H54 (cell line): Measurements from ENCODE around the gene SERPINA6.
"Not testable (repeated sequence)": the region's sequence is repeated elsewhere in the genome, so short reads cannot be mapped to it uniquely, and the experiment has no call there.

Experiments
- DNase-seq: peaks from one replicate; pipeline ENCODE4 v3.0.0; 2011; ENCODE audit warnings: low spot score, mixed read lengths; ENCODE audit not compliant: insufficient read length
- FAIRE-seq: peaks from 3 replicates; lab custom pipeline; 2011; peaks lifted over from hg19 to GRCh38; lab: Jason Lieb, UNC
- POLR2A ChIP-seq: IDR thresholded peaks from 2 replicates; pipeline ENCODE4 v1.6.1; 2011; ENCODE audit warnings: low read depth, mild to moderate bottlenecking, low read length

SERPINA6 gene, protein sequence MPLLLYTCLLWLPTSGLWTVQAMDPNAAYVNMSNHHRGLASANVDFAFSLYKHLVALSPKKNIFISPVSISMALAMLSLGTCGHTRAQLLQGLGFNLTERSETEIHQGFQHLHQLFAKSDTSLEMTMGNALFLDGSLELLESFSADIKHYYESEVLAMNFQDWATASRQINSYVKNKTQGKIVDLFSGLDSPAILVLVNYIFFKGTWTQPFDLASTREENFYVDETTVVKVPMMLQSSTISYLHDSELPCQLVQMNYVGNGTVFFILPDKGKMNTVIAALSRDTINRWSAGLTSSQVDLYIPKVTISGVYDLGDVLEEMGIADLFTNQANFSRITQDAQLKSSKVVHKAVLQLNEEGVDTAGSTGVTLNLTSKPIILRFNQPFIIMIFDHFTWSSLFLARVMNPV

GRCh38 chr14:94322648-94323570 is at the start of gene SERPINA6:
TSS of gene SERPINA6 (minus strand) at chr14:94323336. CDS start at chr14:94314648, 8,688 bp downstream.
- no peak for TF ChIP-seq POLR2A
- DNase-seq (no peak), FAIRE-seq (no peak)

- FAIRE-seq (no peak), DNase-seq (no peak)
- no peak for TF ChIP-seq POLR2A
These were observed 49.0 kb upstream of the SERPINA6 start for GRCh38 chr14:94372021-94372605.

DNA sequence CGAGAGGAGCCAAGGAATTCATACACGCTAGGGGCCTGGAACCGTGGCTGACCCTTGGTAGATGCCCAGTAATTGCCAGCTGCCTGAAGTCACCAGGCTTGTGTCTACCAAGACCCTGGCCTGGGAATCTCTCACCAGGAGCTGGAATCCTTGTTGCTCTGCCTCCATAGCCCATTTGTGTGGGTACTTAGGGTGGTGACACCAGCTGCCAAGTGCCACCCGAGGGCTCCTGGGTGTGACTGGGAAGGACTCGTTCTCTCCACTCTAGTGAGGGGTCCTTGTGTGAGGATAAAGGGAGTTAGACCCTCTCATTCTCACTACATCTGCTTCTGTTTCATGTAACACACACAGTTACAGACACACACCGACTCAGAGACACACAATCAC is 47.4 kb upstream of the SERPINA6 start:
- FAIRE-seq (no peak), DNase-seq (no peak)
- TF ChIP-seq POLR2A, result no peak

GRCh38 chr14:94369766-94370523 is 46.8 kb upstream of the SERPINA6 start:
- not testable (repeated sequence) for FAIRE-seq

GRCh38 chr14:94368956-94369355 is 45.8 kb upstream of the SERPINA6 start:
- no peak for DNase-seq
- TF ChIP-seq POLR2A, result no peak

More at GRCh38 chr14:94369766-94370523, 46.8 kb upstream of the SERPINA6 start:
- DNase-seq, result not testable (repeated sequence)

GRCh38 chr14:94368243-94368590 is 45.1 kb upstream of the SERPINA6 start:
- DNase-seq (no peak), FAIRE-seq (no peak)
- no peak for TF ChIP-seq POLR2A

More at GRCh38 chr14:94368956-94369355, 45.8 kb upstream of the SERPINA6 start:
- no peak for FAIRE-seq

- no peak for FAIRE-seq
- no peak for TF ChIP-seq POLR2A
- DNase-seq, result no peak
These were observed 44.5 kb upstream of the SERPINA6 start for GRCh38 chr14:94367347-94368242.

DNA sequence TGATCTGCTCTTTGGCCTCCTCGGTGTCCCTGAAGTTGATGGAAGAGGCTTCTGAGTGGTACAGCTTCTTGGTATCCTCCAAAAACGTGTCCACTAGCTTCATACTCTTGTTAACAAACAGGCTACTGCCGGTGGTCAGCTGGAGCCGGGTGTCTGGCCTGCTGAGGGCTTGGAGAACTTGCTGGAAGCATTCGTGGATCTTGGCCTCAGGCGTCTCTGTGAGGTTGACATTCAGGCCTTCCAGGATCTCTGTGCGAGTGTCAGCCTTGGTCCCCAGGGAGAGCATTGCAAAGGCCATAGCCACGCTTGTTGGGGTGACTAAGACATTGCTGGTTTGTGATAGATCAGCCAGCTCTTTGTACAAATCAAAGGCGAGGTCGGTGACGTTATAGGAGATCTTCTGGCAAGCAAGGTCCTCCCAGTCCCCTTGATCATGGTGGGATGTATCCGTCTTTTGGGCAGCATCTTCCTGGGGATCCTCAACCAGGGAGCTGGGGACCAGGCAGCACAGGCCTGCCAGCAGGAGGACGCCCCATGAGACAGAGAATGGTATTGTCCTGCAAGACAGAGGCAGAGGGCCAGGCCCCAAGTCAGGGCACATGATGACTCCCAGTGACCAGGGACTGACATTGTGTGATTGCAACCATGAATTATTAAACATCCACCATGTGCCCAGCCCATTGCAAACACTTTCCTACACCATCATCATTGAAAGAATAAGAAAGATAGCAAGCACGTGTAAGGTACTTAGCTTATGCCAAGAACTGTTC is 43.2 kb upstream of the SERPINA6 start, which contains the start of gene SERPINA2:
SERPINA2 (minus strand) TSS at position 553 of the 770 bp plus-strand sequence.
- DNase-seq (no peak), FAIRE-seq (no peak)
- no peak for TF ChIP-seq POLR2A

DNA sequence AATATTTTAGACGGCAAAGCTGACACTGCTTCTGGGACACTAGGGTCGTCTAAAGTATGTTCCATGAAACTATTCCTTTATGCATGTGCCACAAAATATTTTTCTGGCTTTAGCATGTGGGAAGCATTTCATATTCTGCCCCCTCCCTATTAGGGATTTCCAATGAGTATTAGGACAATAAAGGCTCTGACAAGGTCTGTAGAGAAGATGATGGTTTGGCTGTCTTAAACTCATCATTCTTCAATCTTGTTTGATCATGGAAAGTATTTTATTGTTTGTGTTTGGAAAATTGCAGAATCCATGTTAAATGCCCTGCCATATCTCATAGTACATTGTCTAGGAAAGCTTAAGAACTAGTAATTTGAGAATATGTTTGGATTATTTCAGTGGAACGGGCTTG is 42.5 kb upstream of the SERPINA6 start:
- FAIRE-seq (no peak), DNase-seq (no peak)
- no peak for TF ChIP-seq POLR2A

DNA sequence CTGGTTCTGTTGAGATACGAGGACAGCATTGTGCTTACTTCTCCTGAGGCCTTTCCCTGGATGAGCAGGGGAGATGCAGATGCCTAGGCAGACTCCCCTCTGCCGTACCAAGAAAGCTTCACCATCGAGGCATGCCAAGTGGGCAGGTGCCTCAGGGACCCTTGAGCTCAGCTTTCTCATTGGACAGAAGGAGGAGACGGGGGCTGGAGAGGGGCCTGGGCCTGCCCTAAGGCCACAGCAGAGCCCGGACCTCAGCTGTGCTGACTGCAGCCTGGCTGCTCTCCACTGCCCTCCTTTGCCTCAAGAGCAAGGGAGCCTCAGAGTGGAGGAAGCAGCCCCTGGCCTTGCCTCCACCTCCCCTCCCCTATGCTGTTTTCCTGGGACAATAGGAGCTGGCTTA is 41.8 kb upstream of the SERPINA6 start:
- TF ChIP-seq POLR2A, result no peak
- DNase-seq (no peak), FAIRE-seq (no peak)

DNA sequence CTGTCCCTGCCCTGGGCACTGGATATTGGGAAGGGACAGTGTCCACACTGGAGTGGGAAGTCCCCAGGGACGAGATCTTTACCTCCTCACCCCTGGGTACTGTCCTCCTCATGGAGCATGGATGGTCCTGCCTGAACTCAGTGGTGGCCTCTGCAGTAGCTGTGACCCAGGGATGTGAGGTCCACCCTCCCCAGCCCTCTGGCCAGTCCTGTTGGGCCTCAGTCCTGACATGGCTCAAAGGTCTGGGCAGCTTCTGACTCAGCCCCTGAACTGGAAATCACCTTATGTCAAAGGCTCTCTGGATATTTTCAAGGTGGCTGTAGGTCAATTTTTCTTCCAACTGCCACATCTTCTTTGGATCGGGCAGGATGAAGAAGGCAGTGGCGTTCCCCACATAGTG is 40.9 kb upstream of the SERPINA6 start:
- TF ChIP-seq POLR2A, result no peak
- DNase-seq (no peak), FAIRE-seq (no peak)
